ENCODE results near the gene ZBTB20. TPM values are rescaled to one million over a fixed set of nuclear protein-coding genes. Genes with fewer than 3 reads are reported as not detected.

Gene ZBTB20
- total RNA-seq, 1 donor from 2014 or later, result 3.9 TPM

DNA sequence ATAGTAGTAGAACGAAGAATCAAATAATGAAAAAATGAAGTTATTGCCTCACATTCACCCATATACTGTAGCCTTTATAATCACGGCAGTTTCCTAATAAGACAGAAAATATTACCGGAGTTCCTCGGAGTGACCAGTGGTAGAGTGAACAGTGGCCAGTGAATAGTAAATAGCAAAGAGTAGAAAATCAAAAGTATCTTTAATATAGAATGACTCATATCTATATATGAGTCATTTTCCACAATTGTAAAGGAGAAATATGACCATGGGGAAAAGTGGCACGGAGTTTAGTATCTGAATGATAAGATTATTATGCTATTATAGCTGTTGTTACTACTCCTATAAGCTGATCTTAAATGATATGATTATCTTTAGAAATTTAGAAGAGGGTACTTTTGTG is 38.5 kb downstream of the ZBTB20 start:
- DNase-seq (ENCODE audit: low read depth), result peak; percentile 23
- no peak overlapping the region for H3K4me3 ChIP-seq (ENCODE audit: low read depth, low read length)
- H3K36me3 ChIP-seq (ENCODE audit: control insufficient read depth, insufficient read depth, low read length), result no peaks in the 10 kb centered on the region
- no peaks in the 10 kb centered on the region for H3K27me3 ChIP-seq (ENCODE audit: control insufficient read depth, insufficient read depth, low read length)
- TF ChIP-seq, protein P1, sequence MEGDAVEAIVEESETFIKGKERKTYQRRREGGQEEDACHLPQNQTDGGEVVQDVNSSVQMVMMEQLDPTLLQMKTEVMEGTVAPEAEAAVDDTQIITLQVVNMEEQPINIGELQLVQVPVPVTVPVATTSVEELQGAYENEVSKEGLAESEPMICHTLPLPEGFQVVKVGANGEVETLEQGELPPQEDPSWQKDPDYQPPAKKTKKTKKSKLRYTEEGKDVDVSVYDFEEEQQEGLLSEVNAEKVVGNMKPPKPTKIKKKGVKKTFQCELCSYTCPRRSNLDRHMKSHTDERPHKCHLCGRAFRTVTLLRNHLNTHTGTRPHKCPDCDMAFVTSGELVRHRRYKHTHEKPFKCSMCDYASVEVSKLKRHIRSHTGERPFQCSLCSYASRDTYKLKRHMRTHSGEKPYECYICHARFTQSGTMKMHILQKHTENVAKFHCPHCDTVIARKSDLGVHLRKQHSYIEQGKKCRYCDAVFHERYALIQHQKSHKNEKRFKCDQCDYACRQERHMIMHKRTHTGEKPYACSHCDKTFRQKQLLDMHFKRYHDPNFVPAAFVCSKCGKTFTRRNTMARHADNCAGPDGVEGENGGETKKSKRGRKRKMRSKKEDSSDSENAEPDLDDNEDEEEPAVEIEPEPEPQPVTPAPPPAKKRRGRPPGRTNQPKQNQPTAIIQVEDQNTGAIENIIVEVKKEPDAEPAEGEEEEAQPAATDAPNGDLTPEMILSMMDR (IDR thresholded peaks at IDR 0.05; ENCODE audit: insufficient read depth, low read length, severe bottlenecking), result no peak
- FAIRE-seq, result no peak

DNA sequence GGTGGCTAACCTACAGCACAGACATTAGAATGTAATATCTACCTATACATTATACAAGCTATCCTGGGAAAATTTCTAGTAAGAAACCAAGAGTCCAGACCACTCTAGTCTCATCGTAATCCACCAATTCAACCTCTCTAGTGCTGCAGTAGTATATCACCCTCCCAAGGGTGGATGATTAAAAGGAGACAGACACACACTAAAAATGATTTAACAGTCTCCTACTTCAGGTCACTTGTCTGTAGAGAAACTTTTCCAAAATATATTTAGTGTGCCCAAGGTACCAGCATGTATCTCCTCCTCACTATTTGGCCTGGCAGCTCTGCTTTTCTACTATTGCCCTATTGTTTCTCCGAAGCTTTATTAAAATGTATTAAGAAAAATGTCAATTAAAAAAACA is 45.0 kb downstream of the ZBTB20 start:
- TF ChIP-seq, protein P1 (IDR thresholded peaks at IDR 0.05; ENCODE audit: insufficient read depth, low read length, severe bottlenecking), result no peak
- no peaks in the 10 kb centered on the region for H3K27me3 ChIP-seq (ENCODE audit: control insufficient read depth, insufficient read depth, low read length)
- no peak for FAIRE-seq
- DNase-seq (ENCODE audit: low read depth), result no peak
- no peaks in the 10 kb centered on the region for H3K36me3 ChIP-seq (ENCODE audit: control insufficient read depth, insufficient read depth, low read length)
- H3K4me3 ChIP-seq (ENCODE audit: low read depth, low read length), result no peak overlapping the region

- Histone ChIP-seq H3K4me3 (ENCODE audit: low read depth, low read length) (no peak overlapping the region), H3K36me3 (ENCODE audit: control insufficient read depth, insufficient read depth, low read length) (no peaks in the 10 kb centered on the region), H3K27me3 (ENCODE audit: control insufficient read depth, insufficient read depth, low read length) (no peaks in the 10 kb centered on the region)
- DNase-seq (ENCODE audit: low read depth) (no peak), FAIRE-seq (no peak)
- TF ChIP-seq, protein P1 (IDR thresholded peaks at IDR 0.05; ENCODE audit: insufficient read depth, low read length, severe bottlenecking), result no peak
These were observed 46.3 kb downstream of the ZBTB20 start for GRCh38 chr3:115100806-115101205.

DNA sequence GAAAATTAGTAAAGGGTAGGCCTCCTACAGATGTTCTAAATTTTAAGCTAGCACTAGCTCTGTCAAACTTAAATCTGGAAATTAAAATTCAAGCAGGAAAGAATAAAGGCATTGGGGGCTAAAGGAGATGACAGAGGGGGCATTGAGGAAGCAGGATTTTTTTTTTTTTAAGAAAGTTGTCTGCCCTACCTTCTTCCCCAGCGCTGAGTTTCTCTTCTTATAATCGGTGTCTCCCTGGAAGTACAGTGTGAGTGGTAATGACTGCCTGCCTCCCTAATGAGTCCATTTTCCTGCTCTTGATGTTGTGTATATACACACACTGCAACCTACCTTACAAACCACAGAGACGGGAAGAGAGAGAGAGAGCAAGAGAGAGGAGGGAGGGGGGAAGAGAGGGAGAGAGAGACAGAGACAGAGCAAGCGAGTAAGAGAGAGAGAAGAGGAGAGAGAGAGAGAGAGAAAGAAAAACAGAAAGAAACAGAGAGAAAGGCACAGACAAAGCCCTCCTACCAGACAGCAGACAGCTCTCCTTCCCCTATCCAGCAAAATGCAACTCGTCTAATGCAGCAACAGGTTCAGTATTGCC is 47.0 kb downstream of the ZBTB20 start:
- TF ChIP-seq, protein P1 (IDR thresholded peaks at IDR 0.05; ENCODE audit: insufficient read depth, low read length, severe bottlenecking), result no peak
- H3K27me3 ChIP-seq (ENCODE audit: control insufficient read depth, insufficient read depth, low read length), result no peaks in the 10 kb centered on the region
- no peaks in the 10 kb centered on the region for H3K36me3 ChIP-seq (ENCODE audit: control insufficient read depth, insufficient read depth, low read length)
- no peak overlapping the region for H3K4me3 ChIP-seq (ENCODE audit: low read depth, low read length)
- DNase-seq (ENCODE audit: low read depth) (peak; percentile 51), FAIRE-seq (no peak)

DNA sequence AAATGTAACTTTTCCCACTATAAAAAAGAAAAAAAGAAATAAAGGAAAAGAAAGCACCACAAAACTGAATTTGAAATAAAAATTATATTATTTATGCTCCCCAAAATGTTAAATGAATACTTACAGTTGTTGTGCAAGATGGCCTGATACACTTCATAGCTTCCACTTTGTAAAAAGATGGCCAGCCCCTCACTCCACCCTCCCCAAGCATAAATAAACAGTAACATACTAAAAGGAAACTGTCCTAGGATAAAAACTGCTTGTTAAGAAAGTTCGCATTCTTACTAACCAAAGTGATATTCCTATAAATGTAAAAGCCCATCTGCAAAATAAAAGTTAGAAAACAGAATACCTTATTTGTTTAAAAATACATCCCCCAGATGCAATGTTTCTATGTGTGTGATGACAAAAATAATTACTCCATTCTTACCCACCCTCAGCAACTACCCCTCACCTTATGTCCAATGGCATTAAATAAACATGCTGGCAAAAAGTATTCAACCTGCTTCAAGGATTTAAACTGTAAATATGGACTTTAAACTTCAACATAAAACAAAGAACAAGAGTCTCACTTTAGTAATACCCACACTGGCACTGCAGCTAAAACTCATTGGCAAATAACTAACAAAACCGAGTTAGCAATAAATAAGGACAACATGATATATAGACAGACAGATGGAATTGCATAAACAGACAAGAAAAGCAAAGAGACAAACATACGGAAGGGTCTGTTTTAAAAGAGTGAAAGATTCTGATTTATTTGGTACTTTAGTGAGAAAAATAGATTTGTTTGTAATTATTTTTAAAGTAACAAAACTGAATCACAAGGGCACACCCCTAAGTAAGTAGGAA is 47.7 kb downstream of the ZBTB20 start:
- H3K27me3 ChIP-seq (ENCODE audit: control insufficient read depth, insufficient read depth, low read length), result no peaks in the 10 kb centered on the region
- DNase-seq (ENCODE audit: low read depth), result no peak
- no peak for FAIRE-seq
- no peak overlapping the region for H3K4me3 ChIP-seq (ENCODE audit: low read depth, low read length)
- no peaks in the 10 kb centered on the region for H3K36me3 ChIP-seq (ENCODE audit: control insufficient read depth, insufficient read depth, low read length)
- TF ChIP-seq, protein P1 (IDR thresholded peaks at IDR 0.05; ENCODE audit: insufficient read depth, low read length, severe bottlenecking), result no peak
